Activated gamma-delta T cell treated with anti-CD3 and anti-CD28 coated beads, Interleukin-2, amount 50 U/mL, for 16 hours (primary cell): ENCODE results near the gene NELFCD.

Experiments used
- DNase-seq: peaks from one replicate; pipeline ENCODE4 v3.0.0-alpha.2; 2020; ENCODE audit warnings: low read depth

NELFCD gene

DNA sequence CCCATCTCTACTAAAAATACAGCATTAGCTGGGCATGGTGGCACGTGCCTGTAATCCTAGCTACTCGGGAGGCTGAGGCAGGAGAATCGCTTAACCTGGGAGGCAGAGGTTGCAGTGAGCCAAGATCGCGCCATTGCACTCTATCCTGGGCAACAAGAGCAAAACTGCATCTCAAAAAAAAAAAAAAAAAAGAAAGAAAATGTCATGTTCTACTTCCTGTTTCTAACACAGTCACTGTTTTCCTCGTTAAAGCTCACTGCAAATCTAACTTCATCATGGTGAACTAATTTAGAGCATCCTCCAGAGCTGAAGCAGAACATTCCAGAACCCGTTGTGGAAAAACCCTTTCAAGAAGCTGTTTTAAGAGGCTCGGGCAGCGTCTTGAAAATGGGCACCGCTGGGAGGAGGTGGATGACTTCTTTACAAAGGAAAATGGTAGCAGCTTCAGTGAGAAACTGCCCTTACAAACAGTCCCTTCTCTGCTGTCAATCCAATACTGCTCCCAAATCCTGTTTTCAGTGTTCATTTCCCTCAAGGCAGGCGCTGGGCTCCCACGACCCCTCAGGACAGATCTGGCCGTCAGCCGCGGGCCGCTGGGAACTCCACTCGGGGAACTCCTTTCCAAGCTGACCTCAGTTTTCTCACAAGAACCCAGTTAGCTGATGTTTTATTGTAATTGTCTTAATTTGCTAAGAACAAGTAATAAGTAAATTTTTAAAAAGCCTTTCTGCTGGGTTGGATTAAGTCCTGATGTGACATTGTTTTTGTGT, 13.5 kb downstream of the NELFCD start:
- no peak for DNase-seq

GRCh38 chr20:58995461-58996225, 14.6 kb downstream of the NELFCD start:
- no peak for DNase-seq

- no peak for DNase-seq
Observed at GRCh38 chr20:58996226-58996611, 15.2 kb downstream of the NELFCD start.

DNA sequence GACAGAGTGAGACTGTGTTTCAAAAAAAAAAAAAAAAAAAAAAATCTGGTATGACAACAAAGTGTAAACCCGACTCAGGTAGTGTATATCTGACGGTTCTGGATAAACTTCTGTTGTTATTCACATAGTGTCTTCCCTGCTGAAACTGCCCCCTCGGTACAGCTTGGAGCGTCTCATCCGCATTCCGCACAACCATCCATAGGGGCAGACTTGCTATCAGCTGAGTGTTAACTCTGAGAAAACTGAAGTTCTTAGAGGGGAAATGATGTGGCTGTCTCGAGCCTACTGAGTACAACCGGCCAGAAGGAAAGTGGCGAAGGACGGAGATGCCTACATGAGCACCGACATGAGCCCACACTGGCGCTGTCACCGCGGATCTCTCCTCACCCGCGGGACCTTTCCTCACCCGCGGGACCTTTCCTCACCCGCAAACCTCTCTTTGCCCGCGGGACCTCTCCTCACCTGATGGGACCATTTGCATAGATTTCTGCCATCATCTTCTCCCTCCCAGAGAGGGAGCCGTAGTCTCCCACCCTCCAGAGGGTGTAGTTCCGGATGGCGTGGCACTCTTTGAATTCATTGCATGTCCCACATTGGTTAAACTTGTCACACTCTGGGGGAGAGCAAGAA, 16.2 kb downstream of the NELFCD start:
- no peak for DNase-seq

DNA sequence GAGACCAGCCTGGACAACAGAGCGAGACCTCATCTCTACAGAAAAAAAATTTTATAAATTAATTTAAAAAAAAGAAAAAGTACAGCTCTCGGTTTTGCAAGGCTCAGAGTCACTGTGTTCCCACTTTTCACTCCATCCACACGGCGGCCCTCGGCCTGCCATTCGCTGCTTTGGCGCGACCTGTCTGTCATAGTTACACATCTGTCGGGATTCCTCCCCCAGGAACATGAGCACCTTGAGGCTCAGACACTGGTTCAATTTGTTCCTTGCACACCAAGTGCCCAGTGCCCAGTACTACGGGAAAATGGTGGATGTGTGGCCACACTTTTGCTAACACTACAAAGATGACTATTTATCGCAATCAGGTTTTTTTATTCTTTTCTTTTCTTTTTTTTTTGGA, 17.6 kb downstream of the NELFCD start:
- no peak for DNase-seq

DNA sequence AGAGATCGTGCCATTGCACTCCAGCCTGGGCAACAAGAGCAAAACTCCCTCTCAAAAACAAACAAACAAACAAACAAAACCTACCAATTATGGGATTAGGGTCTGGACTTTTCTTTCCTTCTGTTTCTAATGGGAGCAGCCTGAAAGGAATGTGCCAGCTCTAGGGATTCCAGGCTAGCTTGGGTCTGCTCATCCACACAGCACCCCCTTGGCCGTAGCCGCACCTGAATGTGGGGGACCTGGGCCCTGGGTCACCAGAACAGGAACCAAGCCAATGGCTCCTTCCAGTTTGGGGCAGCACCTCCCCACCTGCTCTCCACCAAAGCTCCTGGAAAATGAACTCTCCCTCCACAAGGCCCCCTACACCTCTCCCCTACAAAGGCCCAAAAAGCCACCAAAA, 19.3 kb downstream of the NELFCD start:
- DNase-seq = no peak

GRCh38 chr20:59001068-59001448, 20.0 kb downstream of the NELFCD start:
- no peak for DNase-seq

DNA sequence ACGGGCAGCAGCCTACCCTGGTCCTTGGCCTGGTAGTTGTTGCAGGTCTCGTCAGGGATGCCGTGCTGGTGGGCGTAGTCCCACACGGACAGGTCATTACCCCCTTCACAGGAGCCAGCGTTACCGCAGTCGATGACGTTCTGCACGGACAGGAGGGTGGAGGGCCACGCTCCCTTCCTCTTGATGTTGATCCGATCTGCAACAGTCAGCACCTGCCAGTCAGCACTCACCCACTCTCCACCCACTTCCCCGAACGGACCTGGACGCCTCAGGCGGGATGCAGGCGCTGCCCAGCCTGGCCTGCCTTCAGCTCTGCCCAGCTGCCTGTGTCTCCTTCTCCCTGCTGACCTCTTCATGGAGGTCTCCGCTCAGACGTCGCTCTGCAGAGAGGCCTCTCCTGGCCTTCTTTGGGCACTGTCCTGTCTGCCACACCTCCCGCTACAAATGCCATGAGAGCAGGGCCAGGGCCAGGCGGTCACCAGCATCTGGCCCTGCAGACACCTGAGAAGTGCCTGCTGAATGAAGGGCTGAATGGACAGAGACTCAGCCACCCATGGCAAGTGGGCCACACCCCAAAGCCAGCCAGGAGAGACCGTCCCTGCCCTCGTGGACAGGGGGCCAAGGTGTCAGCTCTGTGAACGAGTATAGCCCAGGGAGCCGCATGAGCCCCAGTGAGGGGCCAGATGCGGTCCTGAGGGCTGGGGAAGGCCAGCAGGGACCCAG, 20.6 kb downstream of the NELFCD start:
- DNase-seq = no peak

DNA sequence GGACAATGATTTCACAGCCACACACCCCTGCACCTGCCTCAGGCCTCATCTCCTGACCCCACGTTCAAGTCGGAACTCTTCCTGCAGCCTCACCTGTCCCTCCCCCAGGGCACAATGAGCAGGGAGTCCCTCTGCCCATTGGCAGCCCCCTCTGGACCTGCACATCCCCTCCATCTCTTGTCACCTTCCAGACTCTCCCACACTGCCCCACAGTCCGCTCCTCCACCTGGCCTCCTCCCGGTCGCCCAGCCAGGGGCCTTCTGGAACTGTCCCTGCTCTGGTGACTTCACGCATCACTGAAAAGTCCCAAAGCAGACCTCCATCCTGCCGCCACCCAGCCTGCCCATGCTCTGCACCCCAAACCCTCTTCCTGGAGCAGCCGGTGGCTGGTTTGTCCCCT, 21.3 kb downstream of the NELFCD start:
- no peak for DNase-seq

DNA sequence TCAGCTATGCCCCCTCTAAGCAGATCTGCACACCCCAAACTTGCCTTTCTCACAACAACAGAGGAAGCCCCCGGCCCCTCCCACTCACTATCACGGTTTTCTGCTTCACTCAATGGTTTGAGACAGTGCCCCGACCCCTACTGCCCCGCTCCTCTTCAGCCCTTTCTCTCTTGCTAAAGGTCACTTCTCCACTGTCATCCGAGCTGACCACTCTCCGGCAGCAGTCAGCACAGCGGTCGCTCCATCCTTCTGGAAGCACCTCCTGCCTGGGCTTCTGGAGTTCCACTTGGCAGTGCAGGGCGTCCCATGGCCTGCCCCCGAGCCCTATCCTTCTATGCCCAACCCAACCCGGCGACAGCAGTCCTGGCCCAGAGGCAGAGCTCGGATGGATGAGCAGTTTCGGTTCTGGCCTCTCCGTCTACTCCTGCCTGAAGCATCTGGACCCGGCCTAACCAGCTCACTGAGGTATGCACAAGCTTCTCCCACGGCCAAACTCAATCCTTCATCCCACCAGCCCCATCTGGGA, 21.9 kb downstream of the NELFCD start:
- no peak for DNase-seq

GRCh38 chr20:59003836-59004492, 22.9 kb downstream of the NELFCD start:
- no peak for DNase-seq

GRCh38 chr20:59004493-59004762, 23.4 kb downstream of the NELFCD start:
- no peak for DNase-seq

- no peak for DNase-seq
Observed at GRCh38 chr20:59004763-59005522, 23.9 kb downstream of the NELFCD start.

DNA sequence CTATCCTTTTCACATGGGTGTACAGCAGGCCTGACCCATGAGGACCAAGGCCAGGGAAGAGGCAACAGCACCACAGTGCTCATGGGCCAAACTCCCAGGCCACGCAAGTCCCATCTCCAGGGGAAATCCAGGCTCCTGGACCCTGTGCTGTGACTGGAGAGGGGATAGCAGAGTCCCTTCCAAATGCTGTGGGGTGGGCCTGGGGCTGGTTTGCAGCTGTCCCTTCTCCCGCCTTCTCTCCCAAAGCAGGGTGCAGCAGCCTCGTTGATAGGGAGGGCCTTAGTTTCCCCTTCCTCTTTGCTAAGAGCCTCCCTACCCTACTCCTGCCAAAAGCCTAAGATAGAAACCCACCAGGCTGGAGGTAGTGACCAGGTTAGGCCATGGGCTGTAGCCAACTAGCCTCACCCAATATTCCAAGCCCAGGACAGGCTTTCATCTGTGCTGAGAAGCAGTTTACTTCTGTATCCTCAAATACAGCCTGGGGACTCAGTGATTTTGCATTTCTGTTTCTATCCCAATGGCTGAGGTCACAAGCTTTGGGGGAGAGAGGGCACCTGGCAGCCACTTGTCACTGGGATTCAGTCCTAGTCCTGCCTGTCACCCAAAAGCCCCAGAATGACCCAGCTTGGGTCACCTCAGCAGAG, 24.6 kb downstream of the NELFCD start:
- no peak for DNase-seq

DNA sequence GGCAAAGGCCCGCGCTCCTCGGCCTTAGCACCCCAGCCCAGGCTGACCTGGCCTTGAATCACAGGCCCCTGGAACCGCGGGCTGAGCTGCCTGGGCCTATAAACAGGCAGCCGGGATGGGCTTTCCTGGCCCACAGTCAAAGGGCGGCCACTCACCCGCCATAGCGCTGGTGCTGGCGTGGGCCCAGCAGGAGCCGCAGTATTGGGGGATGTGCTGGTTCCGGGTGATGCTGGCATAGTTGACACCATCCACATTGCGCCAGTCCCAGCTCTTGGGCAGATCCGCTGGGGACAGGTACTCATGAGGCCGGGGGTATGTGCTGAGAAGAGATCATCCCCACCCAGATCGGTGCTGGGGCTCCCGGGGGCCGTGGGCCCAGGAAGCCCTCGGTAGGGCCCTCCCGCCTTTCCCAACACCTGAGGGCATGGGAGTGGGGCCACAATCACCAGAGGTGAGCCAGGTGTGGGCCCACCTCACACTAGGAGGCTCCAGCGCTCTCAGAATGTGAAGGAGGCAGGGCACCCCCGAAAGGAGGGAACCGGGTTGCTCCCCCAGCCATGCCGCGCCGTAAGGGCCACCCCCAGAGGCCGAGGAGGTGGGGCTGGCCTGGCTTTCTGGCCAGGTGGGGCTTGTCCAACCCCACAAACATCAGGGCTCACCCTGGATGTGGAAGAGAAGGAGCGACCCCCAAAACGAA, 25.3 kb downstream of the NELFCD start:
- DNase-seq = no peak

- no peak for DNase-seq
Observed at GRCh38 chr20:59006864-59007664, 26.0 kb downstream of the NELFCD start, which contains the start of gene CTSZ. CTSZ (minus strand) TSS chr20:59007254; CDS start chr20:59007128, 126 bp downstream.

- no peak for DNase-seq
Observed at GRCh38 chr20:59007665-59008511, 26.8 kb downstream of the NELFCD start.

GRCh38 chr20:59008715-59009336, 27.8 kb downstream of the NELFCD start:
- DNase-seq = no peak
